Body of pancreas (tissue), 4 donors: ENCODE data around the gene ANKRD12.

Experiments used
- CTCF ChIP-seq, 7 experiments: fragments of 450-650 bp in 4 of 7; fragments of 200-600 bp in 3 of 7; sonication (generic) in 3 of 7; IDR thresholded peaks; one replicate each; pipeline ENCODE4 v1.5.1; 2016 to 2019; ENCODE audit warnings: antibody characterized with exemption in 7 of 7
- POLR2A ChIP-seq, 3 donors: fragments of 450-650 bp; IDR thresholded peaks; one replicate each; pipeline ENCODE4 v1.6.1; 2016; ENCODE audit warnings: antibody characterized with exemption in 3 of 3, mild to moderate bottlenecking in 2 of 3

GRCh38 chr18:9243029-9243428, 106.4 kb downstream of the ANKRD12 start:
- no peak for TF ChIP-seq POLR2A (IDR thresholded peaks at IDR 0.05)
- TF ChIP-seq CTCF (IDR thresholded peaks at IDR 0.05), result no peak
